Peyer's patch (tissue), 4 donors: ENCODE results near the gene SLC39A1. TPM values are rescaled to one million over a fixed set of nuclear protein-coding genes. Genes with fewer than 3 reads are reported as not detected.
A peak's percentile ranks its signal among the peaks of the same experiment; 100 is the strongest.

Experiments used
- DNase-seq, 3 donors: peaks; one replicate each; pipeline ENCODE4 v3.0.0-alpha.2; 2017 to 2019
- H3K27ac ChIP-seq, 4 donors: fragments of 200-600 bp; sonication (generic); one replicate each; pipeline ENCODE4 v1.5.1; 2016 to 2019
- H3K27me3 ChIP-seq, 2 donors: fragments of 200-600 bp; sonication (generic); one replicate each; pipeline ENCODE4 v1.5.1; 2019
- H3K36me3 ChIP-seq, 3 donors: fragments of 200-600 bp; sonication (generic); one replicate each; pipeline ENCODE4 v1.5.1; 2016 to 2019
- H3K4me1 ChIP-seq, 4 donors: fragments of 200-600 bp; sonication (generic); one replicate each; pipeline ENCODE4 v1.5.1; 2016 to 2019
- H3K4me3 ChIP-seq, 4 donors: fragments of 200-600 bp; sonication (generic); 1 replicate in 3 of 4; 2 replicates in 1 of 4; pipeline ENCODE4 v1.5.1; 2016 to 2019; ENCODE audit warnings: mild to moderate bottlenecking in 1 of 4
- H3K9me3 ChIP-seq, 4 donors: fragments of 200-600 bp; sonication (generic); one replicate each; pipeline ENCODE4 v1.5.1; 2016 to 2019; ENCODE audit warnings: mild to moderate bottlenecking in 1 of 4
- CTCF ChIP-seq, 6 experiments: fragments of 450-650 bp in 4 of 6; fragments of 200-600 bp in 2 of 6; sonication (generic) in 1 of 6; IDR thresholded peaks; one replicate each; pipeline ENCODE4 v1.5.1; 2017 to 2019; ENCODE audit warnings: antibody characterized with exemption in 6 of 6, mild to moderate bottlenecking in 3 of 6, moderate library complexity in 1 of 6
- POLR2A ChIP-seq, 2 donors: fragments of 450-650 bp; IDR thresholded peaks; one replicate each; pipeline ENCODE4 v1.5.1; 2017; ENCODE audit warnings: antibody characterized with exemption in 2 of 2, mild to moderate bottlenecking in 2 of 2, moderate library complexity in 2 of 2
- total RNA-seq, 4 donors: library from RNA; depleted of rRNA; stranded (reverse); fragments of >200 nt; gene quantifications; one replicate each; pipeline ENCODE4 v1.1.0, GENCODE V29; 2016

Gene SLC39A1
- total RNA-seq, 4 donors from 2014 or later = 20.6 to 73.0 (median 60.1) TPM

GRCh38 chr1:153995640-153996039, 32.3 kb upstream of the SLC39A1 start:
- TF ChIP-seq CTCF (IDR thresholded peaks at IDR 0.05) = no peak
- no peak for TF ChIP-seq POLR2A (IDR thresholded peaks at IDR 0.05)
- Histone ChIP-seq H3K4me3 (no peak overlapping the region), H3K27ac (no peak overlapping the region), H3K36me3 (peaks cover 0 to 37% (median 3%) of the 10 kb centered on the region in 3 donors), H3K9me3 (no peaks in the 10 kb centered on the region), H3K27me3 (no peaks in the 10 kb centered on the region), H3K4me1 (peaks cover 0 to 25% (median 11%) of the 10 kb centered on the region in 4 donors)
- DNase-seq = no peak

- H3K4me3 ChIP-seq = no peak overlapping the region
- no peaks in the 10 kb centered on the region for H3K9me3 ChIP-seq
- H3K4me1 ChIP-seq = peaks cover 0 to 25% (median 11%) of the 10 kb centered on the region in 4 donors
- no peak overlapping the region for H3K27ac ChIP-seq
- DNase-seq = no peak
- H3K27me3 ChIP-seq = no peaks in the 10 kb centered on the region
- peaks cover 0 to 37% (median 3%) of the 10 kb centered on the region in 3 donors for H3K36me3 ChIP-seq
- TF ChIP-seq CTCF (IDR thresholded peaks at IDR 0.05) = no peak
- no peak for TF ChIP-seq POLR2A (IDR thresholded peaks at IDR 0.05)
These were observed 31.9 kb upstream of the SLC39A1 start for GRCh38 chr1:153995202-153995601.

DNA sequence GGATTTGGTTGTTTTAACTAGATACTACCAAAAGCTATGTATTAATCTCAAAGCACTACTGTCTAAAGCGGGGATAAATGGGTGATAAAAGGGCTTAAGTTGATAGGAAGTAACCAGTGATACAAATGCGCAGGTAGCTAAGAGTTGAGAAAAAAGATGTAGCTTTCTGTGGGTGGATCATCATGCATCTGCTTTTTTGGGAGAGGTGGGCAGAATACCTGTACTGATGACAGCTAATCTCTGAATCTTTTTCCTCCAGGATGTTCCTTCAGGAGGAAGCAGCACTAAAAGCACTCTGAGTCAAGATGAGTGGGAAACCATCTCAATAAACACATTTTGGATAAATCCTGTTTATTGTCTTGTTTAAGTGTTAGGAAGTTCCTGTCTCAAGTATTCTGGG, 28.5 kb upstream of the SLC39A1 start:
- no peak for DNase-seq
- H3K9me3 ChIP-seq = no peaks in the 10 kb centered on the region
- peak overlapping the region; percentile 59 to 99 (median 90) for H3K4me3 ChIP-seq
- H3K36me3 ChIP-seq = peaks cover 0 to 37% (median 3%) of the 10 kb centered on the region in 3 donors
- H3K4me1 ChIP-seq = peaks cover 0 to 30% (median 11%) of the 10 kb centered on the region in 4 donors
- TF ChIP-seq CTCF (IDR thresholded peaks at IDR 0.05) (no peak), POLR2A (IDR thresholded peaks at IDR 0.05) (no peak)
- H3K27me3 ChIP-seq = no peaks in the 10 kb centered on the region
- H3K27ac ChIP-seq = peak overlapping the region; percentile 82 to 99 (median 92)

GRCh38 chr1:153991151-153991630, 27.9 kb upstream of the SLC39A1 start:
- H3K9me3 ChIP-seq = no peaks in the 10 kb centered on the region

DNA sequence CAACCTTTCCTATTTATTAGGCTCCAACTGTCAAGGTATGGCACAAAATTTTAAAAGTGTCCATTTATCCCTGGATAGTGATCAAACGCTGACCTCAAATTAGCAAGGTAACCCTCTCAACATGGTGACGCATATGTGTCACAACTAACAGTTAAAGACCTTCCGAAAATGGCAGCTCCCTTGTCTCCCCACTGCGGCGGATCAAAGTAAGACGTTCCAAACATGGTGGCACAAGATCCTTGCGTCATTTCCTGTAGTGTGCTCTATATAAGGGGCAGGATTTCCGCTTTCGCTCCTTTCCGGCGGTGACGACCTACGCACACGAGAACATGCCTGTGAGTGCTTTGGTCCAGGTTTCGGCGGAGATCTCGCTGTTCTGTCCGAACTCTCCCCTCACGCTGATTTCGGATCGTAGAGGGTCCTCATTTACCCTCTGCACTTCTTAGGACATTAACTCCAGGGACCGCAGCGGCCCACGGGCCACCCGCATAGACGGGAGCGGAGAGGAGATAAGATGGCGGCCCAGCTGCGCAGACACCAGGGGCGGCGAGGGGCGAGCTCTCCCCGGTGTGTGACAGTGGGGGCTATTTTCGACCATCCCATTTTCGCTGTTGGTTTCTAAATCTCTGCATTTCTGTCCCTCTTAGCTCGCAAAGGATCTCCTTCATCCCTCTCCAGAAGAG, 27.3 kb upstream of the SLC39A1 start, which contains the start of gene RPS27:
Gene RPS27, plus strand, starts transcription at position 295 of the 683 bp plus-strand sequence. Its CDS starts 35 bp downstream, at position 330.
- DNase-seq = peak; percentile 88 to 96 (median 88)
- peaks cover 0 to 35% (median 13%) of the 10 kb centered on the region in 4 donors for H3K4me1 ChIP-seq

More at GRCh38 chr1:153991151-153991630, 27.9 kb upstream of the SLC39A1 start:
- Histone ChIP-seq H3K36me3 (peaks cover 0 to 37% (median 3%) of the 10 kb centered on the region in 3 donors), H3K27me3 (no peaks in the 10 kb centered on the region), H3K4me3 (peak overlapping the region; percentile 59 to 99 (median 90)), H3K27ac (peak overlapping the region; percentile 82 to 99 (median 92)), H3K4me1 (peaks cover 0 to 33% (median 13%) of the 10 kb centered on the region in 4 donors)
- TF ChIP-seq CTCF (IDR thresholded peaks at IDR 0.05) (no peak), POLR2A (IDR thresholded peaks at IDR 0.05) (no peak)
- no peak for DNase-seq

More for the DNA sequence above, 27.3 kb upstream of the SLC39A1 start, which contains the start of gene RPS27:
- H3K27ac ChIP-seq = peak within 1 kb of the TSS; percentile 82 to 99 (median 92)
- TF ChIP-seq CTCF (IDR thresholded peaks at IDR 0.05) (peak in 3 of 6 experiments; percentile 9), POLR2A (IDR thresholded peaks at IDR 0.05) (peak; percentile 97 to 99)
- H3K9me3 ChIP-seq = no peaks in the 10 kb centered on the region
- peaks cover 0 to 35% (median 3%) of the 10 kb centered on the region in 3 donors for H3K36me3 ChIP-seq
- H3K27me3 ChIP-seq = no peaks in the 10 kb centered on the region
- peak within 1 kb of the TSS; percentile 59 to 99 (median 90) for H3K4me3 ChIP-seq
